HCT116 (cell line): ENCODE measurements around the gene SARNP.

Experiments used
- ELF1 ChIP-seq: IDR thresholded peaks from 2 replicates; pipeline ENCODE4 v1.6.1; 2012; ENCODE audit warnings: low read depth, borderline replicate concordance
- EZH2phosphoT487 ChIP-seq: fragments of 200-600 bp; IDR thresholded peaks from 2 replicates; pipeline ENCODE4 v1.6.1; 2018; ENCODE audit warnings: antibody characterized with exemption, borderline replicate concordance
- JUND ChIP-seq: IDR thresholded peaks from 2 replicates; pipeline ENCODE4 v1.6.1; 2012
- TF ChIP-seq, protein P1 (sequence below), 3 experiments: fragments of 200-600 bp in 1 of 3; sonication (generic) in 1 of 3; IDR thresholded peaks in 2 of 3; conservative IDR thresholded peaks in 1 of 3; 2 replicates each; pipeline ENCODE4 v1.5.1; 2012 to 2017; ENCODE audit warnings: low read depth in 2 of 3, low read length in 2 of 3, antibody characterized with exemption in 1 of 3, borderline replicate concordance in 1 of 3, control low read depth in 1 of 3, mild to moderate bottlenecking in 1 of 3, mixed read lengths in 1 of 3, mixed run types in 1 of 3, moderate library complexity in 1 of 3; ENCODE audit not compliant: insufficient read depth in 1 of 3
- TF ChIP-seq, protein P2 (sequence below): IDR thresholded peaks from 2 replicates; pipeline ENCODE4 v1.6.1; 2012; ENCODE audit warnings: low read depth
- TF ChIP-seq, protein P3 (sequence below): IDR thresholded peaks from 2 replicates; pipeline ENCODE4 v1.6.1; 2012

DNA sequence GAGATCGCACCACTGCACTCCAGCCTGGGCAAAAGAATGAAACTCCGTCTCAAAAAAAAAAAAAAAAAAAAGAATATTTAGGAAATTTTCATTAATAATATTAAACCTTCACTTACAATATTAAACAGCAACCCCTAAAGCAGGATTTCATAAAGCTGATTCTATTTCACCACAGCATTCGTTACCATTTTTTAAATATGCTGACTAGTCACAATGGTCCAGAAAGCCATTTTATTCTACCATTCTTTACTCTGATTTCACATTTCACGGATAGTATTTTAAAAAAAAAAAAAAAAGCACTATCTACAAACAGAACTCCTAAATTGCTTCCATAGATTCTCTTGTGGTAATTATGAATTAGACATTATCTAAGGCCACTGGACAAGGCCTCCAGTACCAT, 27.6 kb downstream of the SARNP start:
- TF ChIP-seq, protein P1, sequence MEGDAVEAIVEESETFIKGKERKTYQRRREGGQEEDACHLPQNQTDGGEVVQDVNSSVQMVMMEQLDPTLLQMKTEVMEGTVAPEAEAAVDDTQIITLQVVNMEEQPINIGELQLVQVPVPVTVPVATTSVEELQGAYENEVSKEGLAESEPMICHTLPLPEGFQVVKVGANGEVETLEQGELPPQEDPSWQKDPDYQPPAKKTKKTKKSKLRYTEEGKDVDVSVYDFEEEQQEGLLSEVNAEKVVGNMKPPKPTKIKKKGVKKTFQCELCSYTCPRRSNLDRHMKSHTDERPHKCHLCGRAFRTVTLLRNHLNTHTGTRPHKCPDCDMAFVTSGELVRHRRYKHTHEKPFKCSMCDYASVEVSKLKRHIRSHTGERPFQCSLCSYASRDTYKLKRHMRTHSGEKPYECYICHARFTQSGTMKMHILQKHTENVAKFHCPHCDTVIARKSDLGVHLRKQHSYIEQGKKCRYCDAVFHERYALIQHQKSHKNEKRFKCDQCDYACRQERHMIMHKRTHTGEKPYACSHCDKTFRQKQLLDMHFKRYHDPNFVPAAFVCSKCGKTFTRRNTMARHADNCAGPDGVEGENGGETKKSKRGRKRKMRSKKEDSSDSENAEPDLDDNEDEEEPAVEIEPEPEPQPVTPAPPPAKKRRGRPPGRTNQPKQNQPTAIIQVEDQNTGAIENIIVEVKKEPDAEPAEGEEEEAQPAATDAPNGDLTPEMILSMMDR (IDR thresholded peaks at IDR 0.05 in 2 of 3, conservative IDR thresholded peaks at IDR 0.05 in 1 of 3; ENCODE audit: borderline replicate concordance in 1 of 3, insufficient read depth in 1 of 3, low read depth in 2 of 3, low read length in 2 of 3) = no peak
- TF ChIP-seq, protein P2, sequence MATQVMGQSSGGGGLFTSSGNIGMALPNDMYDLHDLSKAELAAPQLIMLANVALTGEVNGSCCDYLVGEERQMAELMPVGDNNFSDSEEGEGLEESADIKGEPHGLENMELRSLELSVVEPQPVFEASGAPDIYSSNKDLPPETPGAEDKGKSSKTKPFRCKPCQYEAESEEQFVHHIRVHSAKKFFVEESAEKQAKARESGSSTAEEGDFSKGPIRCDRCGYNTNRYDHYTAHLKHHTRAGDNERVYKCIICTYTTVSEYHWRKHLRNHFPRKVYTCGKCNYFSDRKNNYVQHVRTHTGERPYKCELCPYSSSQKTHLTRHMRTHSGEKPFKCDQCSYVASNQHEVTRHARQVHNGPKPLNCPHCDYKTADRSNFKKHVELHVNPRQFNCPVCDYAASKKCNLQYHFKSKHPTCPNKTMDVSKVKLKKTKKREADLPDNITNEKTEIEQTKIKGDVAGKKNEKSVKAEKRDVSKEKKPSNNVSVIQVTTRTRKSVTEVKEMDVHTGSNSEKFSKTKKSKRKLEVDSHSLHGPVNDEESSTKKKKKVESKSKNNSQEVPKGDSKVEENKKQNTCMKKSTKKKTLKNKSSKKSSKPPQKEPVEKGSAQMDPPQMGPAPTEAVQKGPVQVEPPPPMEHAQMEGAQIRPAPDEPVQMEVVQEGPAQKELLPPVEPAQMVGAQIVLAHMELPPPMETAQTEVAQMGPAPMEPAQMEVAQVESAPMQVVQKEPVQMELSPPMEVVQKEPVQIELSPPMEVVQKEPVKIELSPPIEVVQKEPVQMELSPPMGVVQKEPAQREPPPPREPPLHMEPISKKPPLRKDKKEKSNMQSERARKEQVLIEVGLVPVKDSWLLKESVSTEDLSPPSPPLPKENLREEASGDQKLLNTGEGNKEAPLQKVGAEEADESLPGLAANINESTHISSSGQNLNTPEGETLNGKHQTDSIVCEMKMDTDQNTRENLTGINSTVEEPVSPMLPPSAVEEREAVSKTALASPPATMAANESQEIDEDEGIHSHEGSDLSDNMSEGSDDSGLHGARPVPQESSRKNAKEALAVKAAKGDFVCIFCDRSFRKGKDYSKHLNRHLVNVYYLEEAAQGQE = no peak
- TF ChIP-seq, protein P3, sequence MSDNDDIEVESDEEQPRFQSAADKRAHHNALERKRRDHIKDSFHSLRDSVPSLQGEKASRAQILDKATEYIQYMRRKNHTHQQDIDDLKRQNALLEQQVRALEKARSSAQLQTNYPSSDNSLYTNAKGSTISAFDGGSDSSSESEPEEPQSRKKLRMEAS = no peak
- TF ChIP-seq ELF1 (no peak), JUND (no peak), EZH2phosphoT487 (no peak)
